ENCODE data around the gene TRMT1L.

Gene TRMT1L

GRCh38 chr1:185129708-185130107 lies 27.0 kb downstream of the TRMT1L start:
- DNase-seq (ENCODE audit: low read depth) = no peak

GRCh38 chr1:185112356-185112755 lies 44.4 kb downstream of the TRMT1L start:
- no peak for DNase-seq (ENCODE audit: low read depth)

GRCh38 chr1:185111873-185112272 lies 44.9 kb downstream of the TRMT1L start:
- DNase-seq (ENCODE audit: low read depth) = no peak

DNA sequence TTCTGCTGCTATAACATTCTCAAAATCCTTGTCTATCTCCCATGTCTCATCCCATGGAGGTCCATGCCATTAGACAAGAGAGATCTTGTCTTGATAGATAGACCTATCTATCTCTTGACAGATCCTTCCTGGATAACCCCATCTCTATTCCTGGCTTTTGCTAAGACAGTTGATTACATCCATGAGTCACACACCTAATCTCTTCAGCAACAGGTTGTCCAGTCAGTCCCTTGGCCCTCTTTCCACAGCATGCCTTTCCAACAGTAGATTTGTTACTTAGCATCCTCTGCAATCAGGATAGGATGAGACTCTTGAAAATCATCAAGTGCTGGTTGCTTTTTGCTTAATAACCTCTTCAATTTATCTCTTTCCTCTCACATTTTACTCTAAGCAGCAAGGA lies 46.6 kb downstream of the TRMT1L start:
- no peak for DNase-seq (ENCODE audit: low read depth)

GRCh38 chr1:185108321-185108720 lies 48.4 kb downstream of the TRMT1L start:
- DNase-seq (ENCODE audit: low read depth) = no peak

DNA sequence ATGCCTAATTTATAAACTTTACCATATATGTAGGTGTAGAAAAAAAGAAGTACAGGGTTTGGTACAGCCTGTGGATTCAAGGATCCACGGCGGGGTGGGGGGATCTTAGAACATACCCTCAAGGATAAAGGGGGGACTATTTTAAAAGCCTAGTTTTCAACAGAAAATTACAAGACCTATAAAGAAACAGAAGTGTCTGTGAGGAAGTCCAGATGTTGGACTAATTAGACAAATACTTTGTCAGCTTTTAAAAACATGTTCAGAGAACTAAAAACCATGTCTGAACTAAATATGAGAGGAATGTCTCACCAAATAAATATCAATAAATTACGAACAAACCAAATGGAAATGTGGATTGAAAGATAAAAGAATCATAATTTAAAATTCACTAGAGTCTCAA lies 51.6 kb downstream of the TRMT1L start:
- no peak for DNase-seq (ENCODE audit: low read depth)

- no peak for DNase-seq (ENCODE audit: low read depth)
Observed at GRCh38 chr1:185104083-185104482, 52.7 kb downstream of the TRMT1L start.

DNA sequence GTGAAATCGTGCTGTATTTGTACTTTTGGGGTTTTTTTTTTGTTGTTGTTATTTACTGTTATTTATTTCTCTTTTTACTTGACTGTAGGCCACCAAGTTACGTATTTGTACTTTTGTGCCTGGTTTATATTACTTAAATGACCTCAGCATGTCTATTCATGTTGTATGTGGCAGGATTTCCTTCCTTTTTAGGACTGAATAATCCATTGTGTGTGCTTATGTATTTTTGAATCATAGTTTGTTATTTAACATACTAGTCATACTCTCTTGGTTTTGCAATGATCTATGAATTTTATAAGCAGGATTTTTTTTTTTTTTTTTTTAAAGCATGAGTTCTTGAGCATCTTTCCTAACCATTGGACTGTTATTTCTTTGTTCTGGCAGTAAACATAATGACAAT lies 60.2 kb downstream of the TRMT1L start:
- DNase-seq (ENCODE audit: low read depth) = no peak

DNA sequence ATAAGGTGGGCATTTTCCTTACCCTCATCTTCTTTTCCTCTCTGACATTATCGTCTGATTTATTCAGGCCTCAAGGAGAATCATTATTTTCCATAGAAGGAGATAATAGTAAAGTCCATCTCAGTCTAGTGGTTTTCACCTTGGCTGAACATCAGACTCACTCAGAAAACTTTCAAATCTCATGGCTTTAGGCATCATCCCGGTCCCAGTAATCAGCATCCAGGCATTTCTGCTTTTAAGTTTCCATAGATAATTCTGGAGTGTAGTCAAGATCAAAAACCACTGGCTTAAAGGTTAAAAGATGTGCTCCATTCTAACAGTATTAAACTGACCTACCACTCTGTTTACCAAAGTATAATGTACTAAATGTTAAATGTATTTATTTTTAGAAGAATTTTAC lies 62.0 kb downstream of the TRMT1L start:
- DNase-seq (ENCODE audit: low read depth) = no peak

DNA sequence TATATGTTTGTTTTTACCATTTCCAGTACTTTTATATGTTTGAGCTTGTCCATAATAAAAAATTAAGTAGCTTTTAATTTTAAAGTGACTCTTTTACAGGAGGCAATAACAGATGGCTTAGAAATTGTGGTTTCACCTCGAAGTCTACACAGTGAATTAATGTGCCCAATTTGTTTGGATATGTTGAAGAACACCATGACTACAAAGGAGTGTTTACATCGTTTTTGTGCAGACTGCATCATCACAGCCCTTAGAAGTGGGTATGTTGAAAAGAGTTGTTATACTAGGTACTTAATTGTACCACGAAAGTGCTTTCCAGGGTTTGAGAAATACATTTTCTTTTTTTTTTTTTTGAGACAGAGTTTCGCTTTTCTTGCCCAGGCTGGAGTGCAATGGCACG lies 65.3 kb downstream of the TRMT1L start:
- DNase-seq (ENCODE audit: low read depth) = no peak

- no peak for DNase-seq (ENCODE audit: low read depth)
Observed at GRCh38 chr1:185087746-185088145, 69.0 kb downstream of the TRMT1L start.

DNA sequence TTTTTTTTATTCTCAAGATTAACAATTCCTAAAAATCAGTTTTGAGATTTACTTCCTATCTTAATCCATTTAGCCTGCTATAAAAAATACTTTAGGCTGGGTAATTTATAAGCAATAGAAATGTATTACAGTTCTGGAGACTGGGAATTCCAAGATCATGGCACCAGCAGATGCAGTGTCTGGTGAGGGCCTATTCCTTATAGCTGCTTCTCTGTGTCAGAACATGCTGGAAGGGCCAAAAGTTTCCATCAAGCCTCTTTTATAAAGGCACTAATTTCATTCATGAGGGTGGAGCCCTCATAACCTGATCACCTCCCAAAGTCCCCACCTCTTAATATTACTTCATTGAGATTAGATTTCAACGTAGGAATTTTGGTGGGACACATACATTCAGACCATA lies 69.7 kb downstream of the TRMT1L start:
- no peak for DNase-seq (ENCODE audit: low read depth)

- no peak for DNase-seq (ENCODE audit: low read depth)
Observed at GRCh38 chr1:185083818-185084217, 72.9 kb downstream of the TRMT1L start.

- no peak for DNase-seq (ENCODE audit: low read depth)
Observed at GRCh38 chr1:185080422-185080821, 76.3 kb downstream of the TRMT1L start.

- DNase-seq (ENCODE audit: low read depth) = no peak
Observed at GRCh38 chr1:185077374-185077773, 79.4 kb downstream of the TRMT1L start.

DNA sequence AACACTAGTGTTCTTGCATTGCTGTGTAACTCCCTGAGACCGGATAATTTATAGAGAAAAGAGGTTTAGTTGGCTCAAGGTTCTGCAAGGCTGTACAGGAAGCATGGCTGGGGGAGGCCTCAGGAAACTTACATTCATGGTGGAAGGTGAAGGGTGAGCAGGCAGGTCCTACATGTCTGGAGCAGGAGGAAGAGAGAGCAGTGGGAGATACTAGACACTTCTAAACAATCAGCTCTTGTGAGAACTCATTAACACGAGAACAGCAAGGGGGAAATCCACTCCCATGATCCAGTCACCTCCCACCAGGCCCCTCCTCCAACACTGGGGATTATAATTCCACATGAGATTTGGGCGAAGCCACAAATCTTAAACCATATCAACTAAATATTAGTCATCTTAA lies 81.3 kb downstream of the TRMT1L start:
- DNase-seq (ENCODE audit: low read depth) = no peak

- no peak for DNase-seq (ENCODE audit: low read depth)
Observed at GRCh38 chr1:185074307-185074706, 82.4 kb downstream of the TRMT1L start.

GRCh38 chr1:185073725-185074124 lies 83.0 kb downstream of the TRMT1L start:
- DNase-seq (ENCODE audit: low read depth) = no peak

GRCh38 chr1:185070051-185070450 lies 86.7 kb downstream of the TRMT1L start:
- DNase-seq (ENCODE audit: low read depth) = no peak

GRCh38 chr1:185069202-185069772 lies 87.5 kb downstream of the TRMT1L start:
- DNase-seq (ENCODE audit: low read depth) = no peak

DNA sequence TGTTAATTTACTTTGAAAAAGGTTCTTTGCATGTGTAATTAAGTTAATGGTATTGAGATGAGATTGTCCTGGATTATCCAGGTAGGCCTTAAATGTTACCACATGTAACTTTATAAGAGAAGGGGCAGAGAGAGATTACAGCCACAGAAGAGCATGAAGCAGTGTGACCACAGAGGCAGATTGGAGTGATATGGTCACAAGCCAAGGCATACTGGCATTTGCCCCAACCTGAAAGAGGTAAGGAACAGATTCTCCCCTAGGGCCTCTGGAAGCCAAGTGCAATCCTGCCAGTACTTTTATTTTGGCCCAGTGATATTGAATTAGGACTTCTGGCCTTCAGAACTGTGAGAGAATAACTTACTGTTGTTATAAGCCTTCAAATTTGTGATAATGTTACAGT lies 88.4 kb downstream of the TRMT1L start:
- no peak for DNase-seq (ENCODE audit: low read depth)
